Measurements from ENCODE around the gene FNDC11. TPM values are rescaled to one million over a fixed set of nuclear protein-coding genes. Genes with fewer than 3 reads are reported as not detected.

FNDC11 gene
- total and polyA plus RNA-seq, 8 donors = 0.06 to 0.35 (median 0.17) TPM; not detected in 2

Other genes with a start within 250 kb of the FNDC11 start
- under 1 TPM in 1 of 6 donors, not detected in 5; 0.47 TPM for gene CHRNA4, start 192.8 kb upstream of the FNDC11 start, total RNA-seq
- gene CHRNA4, start 192.8 kb upstream of the FNDC11 start, polyA plus RNA-seq = under 1 TPM in 1 of 2 donors, not detected in 1; 0.02 TPM
- gene KCNQ2, start 81.5 kb upstream of the FNDC11 start, total RNA-seq = 1 to 10 TPM in 4 of 6 donors, under 1 TPM in 2; 0.54 to 2.1 (median 1.4) TPM
- gene KCNQ2, start 81.5 kb upstream of the FNDC11 start, polyA plus RNA-seq = 10 to 100 TPM in 1 of 2 donors, 1 to 10 TPM in 1; 5.8 to 12.5 TPM
- gene EEF1A2, start 55.1 kb upstream of the FNDC11 start, total RNA-seq = 10 to 100 TPM in 4 of 6 donors, 1 to 10 TPM in 2; 5.0 to 22.9 (median 15.4) TPM
- 10 to 100 TPM; 28.2 to 86.9 TPM for gene EEF1A2, start 55.1 kb upstream of the FNDC11 start, polyA plus RNA-seq
- 100 to 1,000 TPM in 4 of 6 donors, 10 to 100 TPM in 2; 77.7 to 194 (median 134) TPM for gene PPDPF, start 33.4 kb upstream of the FNDC11 start, total RNA-seq
- 100 to 1,000 TPM; 205 to 224 TPM for gene PPDPF, start 33.4 kb upstream of the FNDC11 start, polyA plus RNA-seq
- gene PTK6, start 16.8 kb upstream of the FNDC11 start, total RNA-seq = 1 to 10 TPM in 3 of 6 donors, under 1 TPM in 3; 0.61 to 4.5 (median 1.2) TPM
- gene PTK6, start 16.8 kb upstream of the FNDC11 start, polyA plus RNA-seq = 1 to 10 TPM in 1 of 2 donors, under 1 TPM in 1; 0.91 to 2.6 TPM
- gene SRMS, start 6.4 kb upstream of the FNDC11 start, total RNA-seq = not detected
- gene SRMS, start 6.4 kb upstream of the FNDC11 start, polyA plus RNA-seq = not detected
- 10 to 100 TPM; 10.1 to 23.4 (median 13.0) TPM for gene HELZ2, start 20.1 kb downstream of the FNDC11 start, total RNA-seq
- 10 to 100 TPM in 1 of 2 donors, 1 to 10 TPM in 1; 6.5 to 14.8 TPM for gene HELZ2, start 20.1 kb downstream of the FNDC11 start, polyA plus RNA-seq
- 1 to 10 TPM; 4.1 to 8.2 (median 5.2) TPM for gene GMEB2, start 72.9 kb downstream of the FNDC11 start, total RNA-seq
- gene GMEB2, start 72.9 kb downstream of the FNDC11 start, polyA plus RNA-seq = 10 to 100 TPM in 1 of 2 donors, 1 to 10 TPM in 1; 8.8 to 10.4 TPM
- 10 to 100 TPM in 2 of 6 donors, 1 to 10 TPM in 4; 4.4 to 13.1 (median 7.9) TPM for gene STMN3, start 99.3 kb downstream of the FNDC11 start, total RNA-seq
- 10 to 100 TPM; 17.4 to 37.8 TPM for gene STMN3, start 99.3 kb downstream of the FNDC11 start, polyA plus RNA-seq
- gene RTEL1, start 104.2 kb downstream of the FNDC11 start, total RNA-seq = 10 to 100 TPM; 10.5 to 19.2 (median 13.9) TPM
- 10 to 100 TPM; 28.4 to 36.6 TPM for gene RTEL1, start 104.2 kb downstream of the FNDC11 start, polyA plus RNA-seq
- 1 to 10 TPM in 4 of 6 donors, under 1 TPM in 2; 0.31 to 2.7 (median 1.7) TPM for gene TNFRSF6B, start 142.5 kb downstream of the FNDC11 start, total RNA-seq
- 10 to 100 TPM; 14.0 to 31.0 TPM for gene TNFRSF6B, start 142.5 kb downstream of the FNDC11 start, polyA plus RNA-seq
- 10 to 100 TPM; 13.9 to 27.0 (median 18.9) TPM for gene ARFRP1, start 153.8 kb downstream of the FNDC11 start, total RNA-seq
- 10 to 100 TPM; 45.1 to 47.7 TPM for gene ARFRP1, start 153.8 kb downstream of the FNDC11 start, polyA plus RNA-seq
- 10 to 100 TPM in 4 of 6 donors, 1 to 10 TPM in 2; 9.3 to 15.8 (median 11.1) TPM for gene ZGPAT, start 153.9 kb downstream of the FNDC11 start, total RNA-seq
- 10 to 100 TPM; 42.6 to 61.6 TPM for gene ZGPAT, start 153.9 kb downstream of the FNDC11 start, polyA plus RNA-seq
- 1 to 10 TPM; 2.6 to 6.0 (median 3.1) TPM for gene LIME1, start 182.5 kb downstream of the FNDC11 start, total RNA-seq
- 10 to 100 TPM; 44.6 to 46.6 TPM for gene LIME1, start 182.5 kb downstream of the FNDC11 start, polyA plus RNA-seq
- 10 to 100 TPM; 25.8 to 44.2 (median 30.6) TPM for gene SLC2A4RG, start 185.6 kb downstream of the FNDC11 start, total RNA-seq
- gene SLC2A4RG, start 185.6 kb downstream of the FNDC11 start, polyA plus RNA-seq = 10 to 100 TPM; 63.2 to 67.1 TPM